A549 (cell line): ENCODE results near the gene SGTA. TPM values are rescaled to one million over a fixed set of nuclear protein-coding genes. Genes with fewer than 3 reads are reported as not detected.
A peak's percentile ranks its signal among the peaks of the same experiment; 100 is the strongest.

ENCODE experiments used
- ATAC-seq, 2 experiments: fragments of 200-7000 bp in 1 of 2; fragments of >200 bp in 1 of 2; cut with Nextera tagmentation in 1 of 2; cut with Tn5 transposase in 1 of 2; 3 replicates each; pipeline versions ENCODE4 v1.8.0 to v1.9.1; 2018 to 2020; ENCODE audit warnings: mild to moderate bottlenecking in 1 of 2, moderate library complexity in 1 of 2
- CTCF ChIA-PET: fragments of 300-600 bp; sonication (Branson Sonifier 250); formaldehyde crosslinking; extraction: SDS; loops from one replicate; lab custom pipeline; 2021; ENCODE audit warnings: antibody characterized with exemption, inconsistent platforms; lab: Yijun Ruan, JAX
- POLR2A ChIA-PET: fragments of 350-600 bp; formaldehyde crosslinking; extraction: SDS; loops from one replicate; lab custom pipeline; 2021; ENCODE audit warnings: antibody characterized with exemption, inconsistent platforms; lab: Yijun Ruan, JAX
- DNase-seq, 2 experiments: peaks; one replicate each; pipeline versions ENCODE4 v3.0.0 to v3.0.0-alpha.2; 2011 to 2016; ENCODE audit warnings: low read depth in 1 of 2, low spot score in 1 of 2
- FAIRE-seq: peaks from 2 replicates; lab custom pipeline; 2011; peaks lifted over from hg19 to GRCh38; lab: Jason Lieb, UNC
- H3K27ac ChIP-seq, 2 experiments: fragments of >200 bp; sonication (Bioruptor Twin); formaldehyde crosslinking; 3 replicates each; pipeline ENCODE4 v1.5.1; 2016 to 2017
- H3K4me1 ChIP-seq: fragments of >200 bp; sonication (Bioruptor Twin); formaldehyde crosslinking; 3 replicates; pipeline ENCODE4 v1.6.1; 2016
- H3K4me2 ChIP-seq: fragments of >200 bp; sonication (Bioruptor Twin); formaldehyde crosslinking; 3 replicates; pipeline ENCODE4 v1.6.1; 2016
- H3K4me3 ChIP-seq: fragments of >200 bp; sonication (Bioruptor Twin); formaldehyde crosslinking; 3 replicates; pipeline ENCODE4 v1.5.1; 2016
- H3K9me3 ChIP-seq: fragments of >200 bp; sonication (Bioruptor Twin); formaldehyde crosslinking; 3 replicates; pipeline ENCODE4 v1.6.1; 2016
- BCL3 ChIP-seq: fragments of >200 bp; sonication (Bioruptor Twin); formaldehyde crosslinking; IDR thresholded peaks from 3 replicates; pipeline ENCODE4 v1.6.1; 2016
- BHLHE40 ChIP-seq: IDR thresholded peaks from 2 replicates; pipeline ENCODE4 v1.6.1; 2012; ENCODE audit warnings: low read depth, low read length, inconsistent platforms
- CBX2 ChIP-seq: fragments of 200-600 bp; sonication (generic); IDR thresholded peaks from 2 replicates; pipeline ENCODE4 v1.6.1; 2016; ENCODE audit warnings: low read depth, mild to moderate bottlenecking, borderline replicate concordance
- FOSL2 ChIP-seq, 2 experiments: fragments of 450-650 bp in 1 of 2; fragments of >200 bp in 1 of 2; sonication (Bioruptor Twin) in 1 of 2; formaldehyde crosslinking; IDR thresholded peaks; 2 replicates each; pipeline versions ENCODE4 v1.5.0 to v1.6.1; 2016 to 2020; ENCODE audit warnings: mild to moderate bottlenecking in 1 of 2, moderate library complexity in 1 of 2
- JUN ChIP-seq, 2 experiments: fragments of >200 bp; sonication (Bioruptor Twin); formaldehyde crosslinking; IDR thresholded peaks; 2 replicates in 1 of 2; 3 replicates in 1 of 2; pipeline ENCODE4 v1.6.1; 2016 to 2017
- MAZ ChIP-seq: fragments of 150-350 bp; IDR thresholded peaks from 2 replicates; pipeline ENCODE4 v1.6.1; 2014; ENCODE audit warnings: antibody characterized with exemption, low read depth, low read length, borderline replicate concordance
- PHF8 ChIP-seq: fragments of 200-600 bp; sonication (generic); IDR thresholded peaks from 2 replicates; pipeline ENCODE4 v1.6.1; 2016; ENCODE audit warnings: low read depth, mild to moderate bottlenecking, antibody characterized with exemption, moderate library complexity, borderline replicate concordance
- POLR2A ChIP-seq: IDR thresholded peaks from 2 replicates; pipeline ENCODE4 v1.6.1; 2012; ENCODE audit warnings: mild to moderate bottlenecking, low read length
- POLR2AphosphoS2 ChIP-seq: conservative IDR thresholded peaks from 2 replicates; pipeline ENCODE4 v1.6.1; 2012; ENCODE audit warnings: low read length, improper control_type of control experiment, inconsistent platforms
- RAD21 ChIP-seq, 2 experiments: fragments of >200 bp in 1 of 2; sonication (Bioruptor Twin) in 1 of 2; formaldehyde crosslinking in 1 of 2; IDR thresholded peaks in 1 of 2; conservative IDR thresholded peaks in 1 of 2; 2 replicates in 1 of 2; 3 replicates in 1 of 2; pipeline ENCODE4 v1.6.1; 2012 to 2018; ENCODE audit warnings: inconsistent platforms in 1 of 2
- RARB ChIP-seq: fragments of 250-450 bp; sonication (Bioruptor Pico); IDR thresholded peaks from 2 replicates; pipeline ENCODE4 v1.8.0; 2021; ENCODE audit warnings: mild to moderate bottlenecking, moderate library complexity
- REST ChIP-seq: fragments of 200-600 bp; sonication (generic); IDR thresholded peaks from 2 replicates; pipeline ENCODE4 v1.6.1; 2016; ENCODE audit warnings: antibody characterized with exemption, mild to moderate bottlenecking, moderate library complexity
- RNF2 ChIP-seq: fragments of 200-600 bp; sonication (generic); IDR thresholded peaks from 2 replicates; pipeline ENCODE4 v1.6.1; 2016; ENCODE audit warnings: low read depth, mild to moderate bottlenecking, antibody characterized with exemption, moderate library complexity, borderline replicate concordance
- TP53 ChIP-seq: fragments of 250-450 bp; sonication (Bioruptor Pico); IDR thresholded peaks from 2 replicates; pipeline ENCODE4 v1.5.0; 2021; ENCODE audit warnings: mild to moderate bottlenecking, moderate library complexity
- ZC3H11A ChIP-seq: fragments of 450-650 bp; IDR thresholded peaks from 2 replicates; pipeline ENCODE4 v1.6.1; 2014; ENCODE audit warnings: antibody characterized with exemption, mild to moderate bottlenecking
- ZSCAN20 ChIP-seq: fragments of 250-450 bp; sonication (Bioruptor Pico); IDR thresholded peaks from 2 replicates; pipeline ENCODE4 v1.8.0; 2022; ENCODE audit warnings: mild to moderate bottlenecking, moderate library complexity
- WGBS: methylation state at CpG from one replicate; pipeline ENCODE4 v1.1.6; 2017; ENCODE audit errors: missing lambda C conversion rate; 5-methylcytosine and 5-hydroxymethylcytosine counted together
- polyA plus RNA-seq, 4 experiments: library from polyadenylated mRNA; depleted of rRNA in 3 of 4; stranded (reverse); fragments of >200 nt; fragmentation: RNase III in 1 of 4; extraction: RNeasy Plus Mini Kit Qiagen cat#74134 plus additional on column Dnase treatment in 1 of 4; gene quantifications; 2 replicates in 3 of 4; 3 replicates in 1 of 4; pipeline ENCODE4 v1.2.3, GENCODE V29; 2011 to 2017
- TF ChIP-seq, protein P1 (sequence below): IDR thresholded peaks from 2 replicates; pipeline ENCODE4 v1.6.1; 2012
- TF ChIP-seq, protein P2 (sequence below): fragments of >200 bp; sonication (Bioruptor Twin); formaldehyde crosslinking; IDR thresholded peaks from 2 replicates; pipeline ENCODE4 v1.6.1; 2016
- TF ChIP-seq, protein P3 (sequence below): IDR thresholded peaks from 2 replicates; pipeline ENCODE4 v1.6.1; 2012; ENCODE audit warnings: low read depth, borderline replicate concordance

Gene SGTA
- polyA plus RNA-seq, 2 of the 4 experiments (the other 2 are of a cell fraction): 39.1 to 48.0 TPM

DNA sequence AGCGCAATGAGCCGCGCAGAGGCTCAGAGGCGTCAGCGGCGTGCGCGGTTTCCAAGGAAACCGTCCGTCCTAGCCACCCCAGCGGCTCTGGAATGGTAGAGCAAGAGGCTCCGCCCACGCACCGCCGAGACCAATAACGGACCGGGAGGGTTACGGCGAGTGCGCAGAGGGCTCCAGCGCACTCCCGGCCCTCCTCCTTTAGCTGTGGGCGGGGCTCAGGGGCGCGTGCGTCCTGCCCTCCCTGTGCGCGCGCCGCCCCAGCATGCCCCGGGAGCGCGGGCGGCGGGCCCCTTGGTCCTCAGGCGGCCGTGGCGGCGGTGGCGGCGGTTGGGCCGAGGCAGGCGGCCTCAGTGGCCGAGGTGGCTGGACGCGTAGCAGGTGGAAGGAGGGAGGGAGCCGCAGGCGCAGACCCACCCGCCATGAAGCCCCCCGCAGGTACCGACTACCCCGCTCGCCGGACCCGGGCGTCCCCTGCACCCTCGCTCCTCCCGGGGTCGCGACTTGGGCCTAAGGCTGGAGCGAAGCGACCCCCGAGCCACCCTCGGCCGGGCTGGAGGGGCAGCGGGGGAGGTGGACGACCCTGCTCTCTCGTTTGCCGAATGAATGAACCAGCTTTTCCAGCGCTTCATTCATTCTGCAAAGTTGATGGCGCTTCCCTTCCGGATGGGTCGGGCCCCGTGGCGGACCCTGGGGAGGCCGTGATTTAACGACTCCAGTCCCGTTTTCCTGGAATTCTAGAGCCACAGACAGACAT is 2.3 kb upstream of the SGTA start, which contains the start of gene THOP1:
Gene THOP1, plus strand, starts transcription at position 260 of the 754 bp plus-strand sequence. Its CDS starts 160 bp downstream, at position 420.
- peak within 1 kb of the TSS; percentile 96 for H3K4me2 ChIP-seq
- POLR2A ChIA-PET: interaction anchor here (1.7 kb wide), 1 partner anchor 310 kb away, joined by 5 read pairs; the partner anchor contains the start of gene GADD45B
- ATAC-seq: peak; percentile 89 to 93
- TF ChIP-seq, protein P1, sequence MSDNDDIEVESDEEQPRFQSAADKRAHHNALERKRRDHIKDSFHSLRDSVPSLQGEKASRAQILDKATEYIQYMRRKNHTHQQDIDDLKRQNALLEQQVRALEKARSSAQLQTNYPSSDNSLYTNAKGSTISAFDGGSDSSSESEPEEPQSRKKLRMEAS: peak; percentile 59
- TF ChIP-seq RNF2: no peak
- no peak for TF ChIP-seq RAD21 (conservative IDR thresholded peaks at IDR 0.05 in 1 of 2, IDR thresholded peaks at IDR 0.05 in 1 of 2)
- no peak for TF ChIP-seq ZSCAN20 (CRISPR knock-in tag)
- TF ChIP-seq CBX2: no peak
- TF ChIP-seq TP53 (CRISPR knock-in tag): no peak
- TF ChIP-seq MAZ: no peak
- TF ChIP-seq, protein P2, sequence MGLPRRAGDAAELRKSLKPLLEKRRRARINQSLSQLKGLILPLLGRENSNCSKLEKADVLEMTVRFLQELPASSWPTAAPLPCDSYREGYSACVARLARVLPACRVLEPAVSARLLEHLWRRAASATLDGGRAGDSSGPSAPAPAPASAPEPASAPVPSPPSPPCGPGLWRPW: no peak
- TF ChIP-seq, protein P3, sequence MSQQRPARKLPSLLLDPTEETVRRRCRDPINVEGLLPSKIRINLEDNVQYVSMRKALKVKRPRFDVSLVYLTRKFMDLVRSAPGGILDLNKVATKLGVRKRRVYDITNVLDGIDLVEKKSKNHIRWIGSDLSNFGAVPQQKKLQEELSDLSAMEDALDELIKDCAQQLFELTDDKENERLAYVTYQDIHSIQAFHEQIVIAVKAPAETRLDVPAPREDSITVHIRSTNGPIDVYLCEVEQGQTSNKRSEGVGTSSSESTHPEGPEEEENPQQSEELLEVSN: 0 out of 2 replicates have a peak, but pooled peaks have one; percentile 47
- TF ChIP-seq PHF8: peak; percentile 76
- no peak for TF ChIP-seq REST
- no peak for TF ChIP-seq BHLHE40
- TF ChIP-seq JUN (IDR thresholded peaks at IDR 0.05): peak in 1 of 2 experiments; percentile 72; a peak in 2 of 5 replicates
- TF ChIP-seq BCL3: peak; percentile 19; the same call in 1 of the 3 replicates
- TF ChIP-seq ZC3H11A: no peak
- TF ChIP-seq POLR2AphosphoS2: no peak
- TF ChIP-seq FOSL2 (IDR thresholded peaks at IDR 0.05): no peak
- no peak for TF ChIP-seq FOSL2 (CRISPR knock-in tag; IDR thresholded peaks at IDR 0.05)
- peak; percentile 76 for TF ChIP-seq POLR2A
- TF ChIP-seq RARB: no peak
- TF ChIP-seq, all 56 proteins: peak for 6
- Histone ChIP-seq H3K4me1 (peaks cover 17% of the 10 kb centered on the region; the same call in 2 of the 3 replicates), H3K9me3 (no peaks in the 10 kb centered on the region), H3K4me3 (peak within 1 kb of the TSS; percentile 90), H3K27ac (peak within 1 kb of the TSS; percentile 93 to 98)
- DNase-seq: peak; percentile 87 to 97
- WGBS: 0% methylated on average over 31 of the region's 78 CpGs
- FAIRE-seq: no peak
- CTCF ChIA-PET: interaction anchor here (2.1 kb wide), 1 partner anchor 34 kb away, joined by 6 read pairs; the partner anchor contains the start of gene ZNF554
